Stimulated activated memory B cell treated with anti-CD40 and anti-IgM and Interleukin-4, amounts not matched to agents 10 μg/mL and 1 μg/mL and 100 μg/mL, for 72 hours (primary cell): ENCODE results near the gene ERI2.
"Not testable (repeated sequence)": the region's sequence is repeated elsewhere in the genome, so short reads cannot be mapped to it uniquely, and the experiment has no call there.

Experiments used
- ATAC-seq: fragments of 150-1000 bp; cut with Tn5 transposase; 2 replicates; pipeline ENCODE4 v1.10.0; 2021
- H3K27ac Mint-ChIP-seq: one replicate; pipeline ENCODE4 v1.8.0; 2022; ENCODE audit warnings: mild to moderate bottlenecking, mixed read lengths
- H3K27me3 Mint-ChIP-seq: one replicate; pipeline ENCODE4 v1.8.0; 2022; ENCODE audit warnings: mixed read lengths
- H3K36me3 Mint-ChIP-seq: one replicate; pipeline ENCODE4 v1.8.0; 2022; ENCODE audit warnings: mixed read lengths
- H3K4me1 Mint-ChIP-seq: one replicate; pipeline ENCODE4 v1.8.0; 2022; ENCODE audit warnings: mixed read lengths
- H3K4me3 Mint-ChIP-seq: one replicate; pipeline ENCODE4 v1.8.0; 2022; ENCODE audit warnings: mild to moderate bottlenecking, moderate library complexity, mixed read lengths
- H3K9me3 Mint-ChIP-seq: one replicate; pipeline ENCODE4 v1.8.0; 2022; ENCODE audit warnings: mixed read lengths

The ERI2 gene

GRCh38 chr16:20830372-20830771 is 24.1 kb upstream of the ERI2 start:
- no peak overlapping the region for H3K27ac Mint-ChIP-seq
- H3K36me3 Mint-ChIP-seq: peaks cover 12% of the 10 kb centered on the region
- no peak overlapping the region for H3K4me3 Mint-ChIP-seq
- ATAC-seq: no peak
- no peaks in the 10 kb centered on the region for H3K4me1 Mint-ChIP-seq
- H3K27me3 Mint-ChIP-seq: no peaks in the 10 kb centered on the region
- peaks cover 6% of the 10 kb centered on the region for H3K9me3 Mint-ChIP-seq

DNA sequence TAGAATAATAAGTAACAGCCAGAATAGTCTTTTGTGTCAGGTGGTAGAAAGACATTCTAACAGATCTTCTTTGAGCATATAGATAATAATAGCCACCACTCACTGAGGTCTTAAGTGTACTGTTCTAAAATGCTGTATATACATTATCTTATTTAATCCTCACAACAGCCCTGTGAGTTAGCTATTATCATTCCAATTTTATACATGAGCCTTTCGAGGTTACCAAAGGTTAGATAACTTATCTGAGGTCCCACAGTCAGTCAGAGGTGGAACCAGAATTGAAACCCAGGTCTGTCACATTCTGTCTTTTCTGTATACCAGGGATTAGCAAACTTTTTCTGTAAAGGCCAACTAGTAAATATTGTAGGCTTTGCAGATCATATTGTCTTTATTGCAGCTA is 23.3 kb upstream of the ERI2 start:
- H3K4me3 Mint-ChIP-seq: no peak overlapping the region
- no peak for ATAC-seq
- H3K27ac Mint-ChIP-seq: no peak overlapping the region
- H3K36me3 Mint-ChIP-seq: peaks cover 4% of the 10 kb centered on the region
- H3K9me3 Mint-ChIP-seq: peaks cover 2% of the 10 kb centered on the region
- no peaks in the 10 kb centered on the region for H3K27me3 Mint-ChIP-seq
- no peaks in the 10 kb centered on the region for H3K4me1 Mint-ChIP-seq

- Mint-ChIP-seq H3K4me3 (no peak overlapping the region), H3K9me3 (no peaks in the 10 kb centered on the region), H3K36me3 (no peaks in the 10 kb centered on the region), H3K27ac (no peak overlapping the region), H3K27me3 (no peaks in the 10 kb centered on the region), H3K4me1 (no peaks in the 10 kb centered on the region)
- ATAC-seq: no peak
Observed at GRCh38 chr16:20826039-20826566, 19.8 kb upstream of the ERI2 start.

- no peaks in the 10 kb centered on the region for H3K4me1 Mint-ChIP-seq
- no peak overlapping the region for H3K27ac Mint-ChIP-seq
- no peaks in the 10 kb centered on the region for H3K36me3 Mint-ChIP-seq
- no peak overlapping the region for H3K4me3 Mint-ChIP-seq
- no peak for ATAC-seq
- no peaks in the 10 kb centered on the region for H3K9me3 Mint-ChIP-seq
- H3K27me3 Mint-ChIP-seq: no peaks in the 10 kb centered on the region
Observed at GRCh38 chr16:20822521-20823325, 16.5 kb upstream of the ERI2 start.

GRCh38 chr16:20821682-20822081 is 15.4 kb upstream of the ERI2 start:
- Mint-ChIP-seq H3K36me3 (no peaks in the 10 kb centered on the region), H3K4me1 (no peaks in the 10 kb centered on the region), H3K4me3 (no peak overlapping the region), H3K27ac (no peak overlapping the region), H3K27me3 (no peaks in the 10 kb centered on the region), H3K9me3 (no peaks in the 10 kb centered on the region)
- no peak for ATAC-seq

DNA sequence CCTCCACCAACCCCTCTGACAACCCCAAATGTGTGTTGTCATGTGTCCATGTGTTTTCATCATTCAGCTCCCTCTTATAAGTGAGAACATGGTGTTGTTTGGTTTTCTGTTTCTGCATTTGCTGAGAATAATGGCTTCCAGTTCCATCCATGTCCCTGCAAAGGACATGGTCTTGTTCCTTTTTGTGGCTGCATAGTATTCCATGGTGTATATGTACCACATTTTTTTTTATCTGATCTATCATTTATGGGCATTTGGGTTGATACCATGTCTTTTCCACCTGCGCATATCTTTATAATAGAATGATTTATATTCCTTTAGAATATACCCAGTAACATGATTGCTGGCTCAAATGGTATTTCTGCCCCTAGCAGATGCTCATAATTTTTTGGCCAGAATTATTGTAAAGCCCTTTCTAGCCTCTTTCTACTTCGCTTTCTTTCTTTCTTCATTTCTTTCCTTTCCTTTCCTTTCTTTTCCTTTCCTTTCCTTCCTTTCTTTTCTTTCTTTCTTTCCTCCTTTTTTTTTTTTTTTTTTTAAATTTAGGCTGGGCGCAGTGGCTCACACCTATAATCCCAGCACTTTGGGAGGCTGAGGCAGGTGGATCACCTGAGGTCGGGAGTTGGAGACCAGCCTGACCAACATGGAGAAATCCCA is 12.8 kb upstream of the ERI2 start:
- Mint-ChIP-seq H3K27me3 (no peaks in the 10 kb centered on the region), H3K9me3 (no peaks in the 10 kb centered on the region), H3K27ac (no peak overlapping the region), H3K4me1 (no peaks in the 10 kb centered on the region), H3K4me3 (no peak overlapping the region), H3K36me3 (no peaks in the 10 kb centered on the region)
- ATAC-seq: no peak

GRCh38 chr16:20814784-20815183 is 8.5 kb upstream of the ERI2 start:
- H3K9me3 Mint-ChIP-seq: no peaks in the 10 kb centered on the region
- no peaks in the 10 kb centered on the region for H3K27me3 Mint-ChIP-seq
- no peaks in the 10 kb centered on the region for H3K4me1 Mint-ChIP-seq
- H3K27ac Mint-ChIP-seq: no peak overlapping the region
- H3K36me3 Mint-ChIP-seq: no peaks in the 10 kb centered on the region
- ATAC-seq: no peak
- no peak overlapping the region for H3K4me3 Mint-ChIP-seq

DNA sequence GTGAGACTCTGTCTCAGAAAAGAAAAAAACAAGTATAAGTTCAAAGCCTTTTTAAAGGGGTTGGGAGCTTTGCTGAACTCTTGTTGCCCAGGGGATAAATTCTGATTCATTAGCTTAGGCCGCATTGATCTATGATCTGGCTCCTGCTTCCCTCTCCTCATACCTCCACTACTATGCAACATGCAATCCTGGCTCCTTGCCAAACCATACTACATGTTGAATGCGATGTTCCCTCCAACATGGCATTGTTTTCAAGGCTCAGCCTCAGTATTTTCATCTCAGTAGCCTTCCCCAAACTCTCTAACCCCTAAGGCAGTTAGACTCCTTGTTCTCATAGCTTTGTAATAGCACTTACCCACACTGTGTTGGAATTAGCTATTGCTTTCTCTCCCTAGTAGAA is 6.2 kb upstream of the ERI2 start:
- Mint-ChIP-seq H3K4me3 (no peak overlapping the region), H3K27ac (no peak overlapping the region), H3K27me3 (no peaks in the 10 kb centered on the region), H3K4me1 (peaks cover 5% of the 10 kb centered on the region), H3K36me3 (no peaks in the 10 kb centered on the region), H3K9me3 (no peaks in the 10 kb centered on the region)
- ATAC-seq: no peak

- no peaks in the 10 kb centered on the region for H3K9me3 Mint-ChIP-seq
- H3K36me3 Mint-ChIP-seq: no peaks in the 10 kb centered on the region
- H3K27me3 Mint-ChIP-seq: no peaks in the 10 kb centered on the region
- ATAC-seq: no peak
- H3K4me3 Mint-ChIP-seq: no peak overlapping the region
- H3K27ac Mint-ChIP-seq: no peak overlapping the region
- peaks cover 11% of the 10 kb centered on the region for H3K4me1 Mint-ChIP-seq
Observed at GRCh38 chr16:20811889-20812439, 5.7 kb upstream of the ERI2 start.

DNA sequence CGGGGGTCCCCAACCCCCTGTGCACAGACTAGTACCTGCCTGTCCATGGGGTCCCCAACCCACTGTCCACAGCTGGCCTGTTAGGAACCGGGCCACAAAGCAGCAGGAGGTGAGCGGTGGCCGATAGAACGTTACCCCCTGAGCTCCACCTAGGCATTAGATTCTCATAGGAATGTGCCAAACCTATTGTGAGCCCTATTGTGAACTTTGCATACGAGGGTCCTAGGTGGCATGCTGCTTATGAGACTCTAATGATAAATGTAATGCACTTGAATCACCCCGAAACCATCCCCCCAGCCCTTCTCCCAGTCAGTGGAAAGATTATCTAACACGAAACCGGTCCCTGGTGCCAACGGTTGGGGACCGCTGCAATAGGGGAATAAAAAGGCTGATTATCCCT is 1.6 kb upstream of the ERI2 start:
- Mint-ChIP-seq H3K27ac (peak overlapping the region; percentile 89), H3K27me3 (no peaks in the 10 kb centered on the region), H3K4me3 (peak overlapping the region; percentile 68), H3K36me3 (no peaks in the 10 kb centered on the region), H3K9me3 (no peaks in the 10 kb centered on the region), H3K4me1 (peaks cover 27% of the 10 kb centered on the region)
- ATAC-seq: no peak

DNA sequence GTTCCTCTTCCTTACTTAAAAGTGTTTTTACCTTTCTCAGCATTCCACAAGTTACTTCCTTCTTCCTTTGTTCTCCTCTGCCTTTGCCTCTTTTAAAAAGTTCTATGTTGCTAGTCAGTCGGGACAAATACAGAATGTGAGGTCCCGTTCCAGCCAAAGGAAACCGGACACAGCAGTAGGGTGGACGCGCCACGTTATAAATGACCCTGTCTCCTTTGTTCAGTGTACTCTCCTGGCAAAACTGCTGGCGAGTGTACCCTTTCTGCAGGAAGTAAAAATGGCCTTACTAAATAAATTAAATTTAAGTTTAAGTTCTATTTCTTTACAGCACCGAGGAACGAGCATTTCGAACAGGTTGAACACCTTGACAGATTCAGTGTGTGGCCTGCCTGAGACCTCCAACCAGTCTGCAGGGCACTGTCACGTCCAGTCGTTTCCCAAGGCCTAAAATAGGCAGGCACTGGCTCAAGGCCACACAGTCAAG is 546 bp downstream of the ERI2 start:
- H3K9me3 Mint-ChIP-seq, H3K36me3 Mint-ChIP-seq, ATAC-seq, H3K27me3 Mint-ChIP-seq: not testable (repeated sequence)
- Mint-ChIP-seq H3K27ac (peak overlapping the region; percentile 89), H3K4me1 (peaks cover 27% of the 10 kb centered on the region), H3K4me3 (peak overlapping the region; percentile 93)

- no peak overlapping the region for H3K27ac Mint-ChIP-seq
- no peak for ATAC-seq
- no peaks in the 10 kb centered on the region for H3K27me3 Mint-ChIP-seq
- no peaks in the 10 kb centered on the region for H3K36me3 Mint-ChIP-seq
- H3K9me3 Mint-ChIP-seq: no peaks in the 10 kb centered on the region
- peaks cover 27% of the 10 kb centered on the region for H3K4me1 Mint-ChIP-seq
- H3K4me3 Mint-ChIP-seq: no peak overlapping the region
Observed at GRCh38 chr16:20803561-20804214, 2.6 kb downstream of the ERI2 start.

DNA sequence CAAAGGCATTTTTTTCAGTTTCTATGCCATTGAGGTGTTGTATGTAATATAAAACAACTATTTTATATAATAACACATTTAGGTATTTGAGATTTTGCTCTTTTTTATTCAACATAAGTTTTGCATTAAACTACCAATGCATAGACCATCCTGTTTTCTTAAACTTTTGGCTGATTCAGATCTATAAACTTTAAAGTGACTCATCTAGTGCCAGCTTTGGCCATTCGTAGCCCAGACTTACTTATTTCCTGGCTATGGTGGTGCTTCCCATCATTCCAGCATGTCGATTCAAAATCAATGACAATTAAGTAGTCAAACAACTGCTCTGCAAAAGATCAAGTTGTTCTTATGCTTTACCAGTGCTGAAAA is 3.1 kb downstream of the ERI2 start:
- no peak for ATAC-seq
- H3K27me3 Mint-ChIP-seq: no peaks in the 10 kb centered on the region
- H3K27ac Mint-ChIP-seq: no peak overlapping the region
- H3K9me3 Mint-ChIP-seq: no peaks in the 10 kb centered on the region
- no peaks in the 10 kb centered on the region for H3K36me3 Mint-ChIP-seq
- peaks cover 27% of the 10 kb centered on the region for H3K4me1 Mint-ChIP-seq
- no peak overlapping the region for H3K4me3 Mint-ChIP-seq

- no peaks in the 10 kb centered on the region for H3K27me3 Mint-ChIP-seq
- no peaks in the 10 kb centered on the region for H3K36me3 Mint-ChIP-seq
- H3K27ac Mint-ChIP-seq: no peak overlapping the region
- peaks cover 9% of the 10 kb centered on the region for H3K4me1 Mint-ChIP-seq
- ATAC-seq: no peak
- H3K9me3 Mint-ChIP-seq: no peaks in the 10 kb centered on the region
- H3K4me3 Mint-ChIP-seq: no peak overlapping the region
Observed at GRCh38 chr16:20801278-20801677, 5.0 kb downstream of the ERI2 start.

GRCh38 chr16:20799599-20799998 is 6.7 kb downstream of the ERI2 start:
- Mint-ChIP-seq H3K4me1 (no peaks in the 10 kb centered on the region), H3K27me3 (no peaks in the 10 kb centered on the region), H3K27ac (no peak overlapping the region), H3K36me3 (no peaks in the 10 kb centered on the region), H3K4me3 (no peak overlapping the region), H3K9me3 (no peaks in the 10 kb centered on the region)
- no peak for ATAC-seq
